Osteoblast (primary cell): ENCODE results near the gene ANGPT4. TPM values are rescaled to one million over a fixed set of nuclear protein-coding genes. Genes with fewer than 3 reads are reported as not detected.

ENCODE experiments used
- DNase-seq: peaks from one replicate; pipeline ENCODE4 v3.0.0; 2011; ENCODE audit warnings: low spot score, mixed read lengths; ENCODE audit not compliant: insufficient read length; ENCODE audit errors: missing footprints
- H2AFZ ChIP-seq: 2 replicates; pipeline ENCODE4 v1.6.0; 2011; ENCODE audit warnings: mild to moderate bottlenecking, low read length
- H3K27ac ChIP-seq: 2 replicates; pipeline ENCODE4 v1.5.1; 2011; ENCODE audit warnings: mild to moderate bottlenecking, low read depth, low read length, moderate library complexity
- H3K27me3 ChIP-seq: 2 replicates; pipeline ENCODE4 v1.6.0; 2012; ENCODE audit warnings: mild to moderate bottlenecking, control low read depth, inconsistent platforms, low read length, moderate library complexity; ENCODE audit not compliant: insufficient read depth
- H3K36me3 ChIP-seq: 2 replicates; pipeline ENCODE4 v1.5.1; 2011; ENCODE audit warnings: mild to moderate bottlenecking, low read length, control low read depth, moderate library complexity; ENCODE audit not compliant: insufficient read depth
- H3K4me1 ChIP-seq: 2 replicates; pipeline ENCODE4 v1.5.1; 2011; ENCODE audit warnings: mild to moderate bottlenecking, low read length, control low read depth, moderate library complexity; ENCODE audit not compliant: insufficient read depth
- H3K4me2 ChIP-seq: 2 replicates; pipeline ENCODE4 v1.6.0; 2011; ENCODE audit warnings: mild to moderate bottlenecking, low read length; ENCODE audit not compliant: insufficient read depth
- H3K4me3 ChIP-seq: fragments of 200-600 bp; sonication (generic); 3 replicates; pipeline ENCODE4 v1.5.1; 2012; ENCODE audit warnings: mild to moderate bottlenecking, low read length, inconsistent platforms; ENCODE audit not compliant: insufficient read depth
- H3K79me2 ChIP-seq: 2 replicates; pipeline ENCODE4 v1.6.0; 2012; ENCODE audit warnings: mild to moderate bottlenecking, low read length, control low read depth, inconsistent platforms; ENCODE audit not compliant: insufficient read depth
- H3K9me3 ChIP-seq: 2 replicates; pipeline ENCODE4 v1.5.1; 2011; ENCODE audit warnings: low read depth, low read length, control low read depth
- H4K20me1 ChIP-seq: 2 replicates; pipeline ENCODE4 v1.6.0; 2012; ENCODE audit warnings: mild to moderate bottlenecking, low read length, control low read depth; ENCODE audit not compliant: insufficient read depth
- CTCF ChIP-seq: IDR thresholded peaks from 2 replicates; pipeline ENCODE4 v1.5.1; 2011; ENCODE audit warnings: mild to moderate bottlenecking, low read depth, low read length, moderate library complexity; ENCODE audit errors: extremely low read depth
- total RNA-seq: library from RNA; depleted of rRNA; stranded (reverse); fragments of >200 nt; gene quantifications from 2 replicates; pipeline ENCODE4 v1.2.3, GENCODE V29; 2012

Gene ANGPT4
- total RNA-seq, 1 donor: under 0.01 TPM

GRCh38 chr20:825710-826421, 90.3 kb downstream of the ANGPT4 start:
- H2AFZ ChIP-seq: peak overlapping the region; percentile 44
- no peaks in the 10 kb centered on the region for H4K20me1 ChIP-seq
- H3K4me3 ChIP-seq: no peak overlapping the region
- DNase-seq: peak; percentile 78
- H3K4me2 ChIP-seq: no peak overlapping the region
- H3K27me3 ChIP-seq: no peaks in the 10 kb centered on the region
- peak overlapping the region; percentile 19 for H3K27ac ChIP-seq
- no peaks in the 10 kb centered on the region for H3K9me3 ChIP-seq
- H3K36me3 ChIP-seq: no peaks in the 10 kb centered on the region
- peaks cover 7% of the 10 kb centered on the region for H3K4me1 ChIP-seq
- no peak for TF ChIP-seq CTCF
- no peaks in the 10 kb centered on the region for H3K79me2 ChIP-seq

GRCh38 chr20:824916-825315, 91.2 kb downstream of the ANGPT4 start:
- no peak overlapping the region for H3K27ac ChIP-seq
- no peak for TF ChIP-seq CTCF
- no peak for DNase-seq

GRCh38 chr20:824490-824889, 91.6 kb downstream of the ANGPT4 start:
- H3K79me2 ChIP-seq: no peaks in the 10 kb centered on the region

More at GRCh38 chr20:824916-825315, 91.2 kb downstream of the ANGPT4 start:
- Histone ChIP-seq H3K27me3 (no peaks in the 10 kb centered on the region), H4K20me1 (no peaks in the 10 kb centered on the region), H3K4me3 (no peak overlapping the region), H3K4me2 (no peak overlapping the region), H3K79me2 (no peaks in the 10 kb centered on the region), H2AFZ (no peak overlapping the region), H3K9me3 (no peaks in the 10 kb centered on the region), H3K4me1 (peaks cover 7% of the 10 kb centered on the region), H3K36me3 (no peaks in the 10 kb centered on the region)

More at GRCh38 chr20:824490-824889, 91.6 kb downstream of the ANGPT4 start:
- TF ChIP-seq CTCF: no peak
- H3K9me3 ChIP-seq: no peaks in the 10 kb centered on the region
- H3K4me3 ChIP-seq: no peak overlapping the region
- DNase-seq: no peak
- no peaks in the 10 kb centered on the region for H3K27me3 ChIP-seq
- peaks cover 5% of the 10 kb centered on the region for H3K4me1 ChIP-seq
- no peak overlapping the region for H3K4me2 ChIP-seq
- H4K20me1 ChIP-seq: no peaks in the 10 kb centered on the region
- H2AFZ ChIP-seq: no peak overlapping the region
- no peaks in the 10 kb centered on the region for H3K36me3 ChIP-seq
- no peak overlapping the region for H3K27ac ChIP-seq
